Left lung (tissue), 10 donors: Measurements from ENCODE around the gene RASSF1. TPM values are rescaled to one million over a fixed set of nuclear protein-coding genes. Genes with fewer than 3 reads are reported as not detected.

Experiments used
- ATAC-seq: fragments of 200-7000 bp; cut with Tn5 transposase; one replicate; pipeline ENCODE4 v1.9.1; 2020; ENCODE audit warnings: moderate library complexity
- DNase-seq, 4 donors: peaks; one replicate each; pipeline ENCODE4 v3.0.0-alpha.2; 2013 to 2020
- H3K27ac ChIP-seq, 2 donors: fragments of 200-600 bp; sonication (generic) in 1 of 2; one replicate each; pipeline versions ENCODE4 v1.5.0 to v1.8.0; 2020 to 2021
- H3K27me3 ChIP-seq, 2 donors: fragments of 200-600 bp; sonication (generic) in 1 of 2; one replicate each; pipeline versions ENCODE4 v1.5.0 to v1.8.0; 2020 to 2021
- H3K36me3 ChIP-seq, 2 donors: fragments of 200-600 bp; sonication (generic) in 1 of 2; one replicate each; pipeline versions ENCODE4 v1.5.0 to v1.8.0; 2020 to 2021
- H3K4me1 ChIP-seq, 2 donors: fragments of 200-600 bp; one replicate each; pipeline ENCODE4 v1.8.0; 2021
- H3K4me3 ChIP-seq, 2 donors: fragments of 200-600 bp; sonication (generic) in 1 of 2; one replicate each; pipeline versions ENCODE4 v1.5.0 to v1.8.0; 2020 to 2021; ENCODE audit warnings: mild to moderate bottlenecking in 1 of 2
- H3K9me3 ChIP-seq, 2 donors: fragments of 200-600 bp; sonication (generic) in 1 of 2; one replicate each; pipeline versions ENCODE4 v1.5.0 to v1.8.0; 2020 to 2021
- CTCF ChIP-seq, 2 donors: fragments of 200-600 bp; sonication (generic) in 1 of 2; IDR thresholded peaks; one replicate each; pipeline versions ENCODE4 v1.5.0 to v1.8.0; 2021; ENCODE audit warnings: antibody characterized with exemption in 2 of 2
- intact Hi-C, 2 donors: fragments of 100-400 bp; cut with DNase I; formaldehyde crosslinking; loops; one replicate each; pipeline versions ENCODE4 v1.11.2 to v1.14.2; 2022
- polyA plus RNA-seq, 6 donors: library from polyadenylated mRNA; unstranded; fragments of 120-200 nt; gene quantifications; one replicate each; pipeline ENCODE4 v1.2.1, GENCODE V29; 2013; ENCODE audit not compliant: insufficient read length in 6 of 6
- total RNA-seq, 2 donors: library from RNA; stranded (reverse); fragmentation: NEBNext Ultra II Directional; extraction: Animal tissue kit (Norgen Biotek cat#: 25700); gene quantifications; one replicate each; pipeline ENCODE4 v1.2.1, GENCODE V29; 2021
- donor health status: DM: no; HTN: yes; CAD: no.
- donor health status: DM: no; HTN: no; CAD: no.

RASSF1 gene
- total and polyA plus RNA-seq, 8 donors, result 24.9 to 40.7 (median 28.8) TPM

- no peaks in the 10 kb centered on the region for H3K27me3 ChIP-seq
- peak in 3 of 4 donors; percentile 69 to 93 (median 72) for DNase-seq
Measured at GRCh38 chr3:50345586-50346234, 5.1 kb upstream of the RASSF1 start, which contains the start of gene ZMYND10. Gene ZMYND10 (minus strand): TSS chr3:50345732. CDS start chr3:50345579, 153 bp downstream.

GRCh38 chr3:50345008-50345407 lies 4.4 kb upstream of the RASSF1 start:
- Histone ChIP-seq H3K27ac (no peak overlapping the region), H3K27me3 (no peaks in the 10 kb centered on the region), H3K4me3 (peak overlapping the region; percentile 28 to 37), H3K9me3 (no peaks in the 10 kb centered on the region), H3K4me1 (peaks cover 26 to 65% of the 10 kb centered on the region in 2 donors), H3K36me3 (peaks cover 0 to 16% of the 10 kb centered on the region in 2 donors)
- DNase-seq, result no peak
- no peak for TF ChIP-seq CTCF (IDR thresholded peaks at IDR 0.05)
- ATAC-seq, result no peak
- intact Hi-C loops, result loop anchor here in 1 of 2 donors (5.0 kb wide), 1 partner anchor 197 kb away; no protein-coding TSS in a partner anchor

More at GRCh38 chr3:50345586-50346234, 5.1 kb upstream of the RASSF1 start, which contains the start of gene ZMYND10:
- no peak for TF ChIP-seq CTCF (IDR thresholded peaks at IDR 0.05)
- intact Hi-C loops, result loop anchor here in 1 of 2 donors (5.0 kb wide), 1 partner anchor 197 kb away; no protein-coding TSS in a partner anchor
- no peaks in the 10 kb centered on the region for H3K9me3 ChIP-seq
- peak; percentile 23 for ATAC-seq
- H3K4me3 ChIP-seq, result peak within 1 kb of the TSS; percentile 28 to 37
- no peak within 1 kb of the TSS for H3K27ac ChIP-seq
- peaks cover 27 to 63% of the 10 kb centered on the region in 2 donors for H3K4me1 ChIP-seq
- H3K36me3 ChIP-seq, result peaks cover 0 to 16% of the 10 kb centered on the region in 2 donors

- Histone ChIP-seq H3K4me3 (no peak overlapping the region), H3K36me3 (peaks cover 0 to 6% of the 10 kb centered on the region in 2 donors), H3K9me3 (no peaks in the 10 kb centered on the region), H3K27me3 (no peaks in the 10 kb centered on the region), H3K27ac (no peak overlapping the region), H3K4me1 (peaks cover 20 to 70% of the 10 kb centered on the region in 2 donors)
- ATAC-seq (no peak), DNase-seq (peak in 1 of 4 donors; percentile 56)
- intact Hi-C loops, result no loop called here
- TF ChIP-seq CTCF (IDR thresholded peaks at IDR 0.05), result no peak
Measured at GRCh38 chr3:50342813-50343633, 2.4 kb upstream of the RASSF1 start.

- H3K27me3 ChIP-seq, result no peaks in the 10 kb centered on the region
- TF ChIP-seq CTCF (IDR thresholded peaks at IDR 0.05), result no peak
- H3K4me3 ChIP-seq, result no peak overlapping the region
- no peak for ATAC-seq
- peaks cover 20 to 69% of the 10 kb centered on the region in 2 donors for H3K4me1 ChIP-seq
- H3K27ac ChIP-seq, result no peak overlapping the region
- no peaks in the 10 kb centered on the region for H3K9me3 ChIP-seq
- no peaks in the 10 kb centered on the region for H3K36me3 ChIP-seq
- peak in 1 of 4 donors; percentile 53 for DNase-seq
- intact Hi-C loops, result no loop called here
Measured at GRCh38 chr3:50341996-50342650, 1.5 kb upstream of the RASSF1 start.
